ENCODE data around the gene CYTH1.

- no peak for TF ChIP-seq CTCF (IDR thresholded peaks at IDR 0.05)
- TF ChIP-seq EZH2 (IDR thresholded peaks at IDR 0.05; ENCODE audit: borderline replicate concordance, insufficient read depth, low read depth, low read length, poor library complexity, severe bottlenecking): no peak
Measured at GRCh38 chr17:78738698-78739097, 43.4 kb downstream of the CYTH1 start.

Data from B cell (primary cell).